ENCODE measurements around the gene WDR35.

DNA sequence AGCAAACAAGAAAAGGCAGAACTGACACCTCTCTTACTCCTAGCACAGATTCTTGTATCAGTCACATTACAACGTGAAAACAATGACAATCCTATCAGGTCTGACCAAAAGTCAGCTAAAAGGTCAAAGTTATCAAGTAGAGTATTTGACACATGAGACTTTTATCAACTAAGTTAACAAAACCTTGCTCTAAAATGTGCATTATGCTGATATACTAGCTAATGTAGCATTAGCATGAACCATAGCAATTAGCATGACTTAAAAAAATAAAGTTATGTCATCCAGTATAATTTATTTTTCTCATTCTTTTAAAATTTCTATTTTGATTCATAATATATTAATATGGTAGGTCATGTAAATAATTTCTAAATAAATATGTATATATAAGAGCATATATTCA lies 46.7 kb downstream of the WDR35 start:
- no peak for TF ChIP-seq RELA (CRISPR knock-in tag; IDR thresholded peaks at IDR 0.05; ENCODE audit: borderline replicate concordance)
- TF ChIP-seq USF2 (CRISPR knock-in tag; IDR thresholded peaks at IDR 0.05), result no peak
- TF ChIP-seq, protein P1, sequence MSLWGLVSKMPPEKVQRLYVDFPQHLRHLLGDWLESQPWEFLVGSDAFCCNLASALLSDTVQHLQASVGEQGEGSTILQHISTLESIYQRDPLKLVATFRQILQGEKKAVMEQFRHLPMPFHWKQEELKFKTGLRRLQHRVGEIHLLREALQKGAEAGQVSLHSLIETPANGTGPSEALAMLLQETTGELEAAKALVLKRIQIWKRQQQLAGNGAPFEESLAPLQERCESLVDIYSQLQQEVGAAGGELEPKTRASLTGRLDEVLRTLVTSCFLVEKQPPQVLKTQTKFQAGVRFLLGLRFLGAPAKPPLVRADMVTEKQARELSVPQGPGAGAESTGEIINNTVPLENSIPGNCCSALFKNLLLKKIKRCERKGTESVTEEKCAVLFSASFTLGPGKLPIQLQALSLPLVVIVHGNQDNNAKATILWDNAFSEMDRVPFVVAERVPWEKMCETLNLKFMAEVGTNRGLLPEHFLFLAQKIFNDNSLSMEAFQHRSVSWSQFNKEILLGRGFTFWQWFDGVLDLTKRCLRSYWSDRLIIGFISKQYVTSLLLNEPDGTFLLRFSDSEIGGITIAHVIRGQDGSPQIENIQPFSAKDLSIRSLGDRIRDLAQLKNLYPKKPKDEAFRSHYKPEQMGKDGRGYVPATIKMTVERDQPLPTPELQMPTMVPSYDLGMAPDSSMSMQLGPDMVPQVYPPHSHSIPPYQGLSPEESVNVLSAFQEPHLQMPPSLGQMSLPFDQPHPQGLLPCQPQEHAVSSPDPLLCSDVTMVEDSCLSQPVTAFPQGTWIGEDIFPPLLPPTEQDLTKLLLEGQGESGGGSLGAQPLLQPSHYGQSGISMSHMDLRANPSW (CRISPR knock-in tag; conservative IDR thresholded peaks at IDR 0.05; ENCODE audit: low read depth), result no peak
- TF ChIP-seq ZNF317 (CRISPR knock-in tag; IDR thresholded peaks at IDR 0.05; ENCODE audit: borderline replicate concordance, low read depth), result no peak
- TF ChIP-seq, protein P2, sequence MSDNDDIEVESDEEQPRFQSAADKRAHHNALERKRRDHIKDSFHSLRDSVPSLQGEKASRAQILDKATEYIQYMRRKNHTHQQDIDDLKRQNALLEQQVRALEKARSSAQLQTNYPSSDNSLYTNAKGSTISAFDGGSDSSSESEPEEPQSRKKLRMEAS (CRISPR knock-in tag; IDR thresholded peaks at IDR 0.05), result no peak
- TF ChIP-seq ZNF416 (CRISPR knock-in tag; IDR thresholded peaks at IDR 0.05), result no peak
- TF ChIP-seq, protein P3, sequence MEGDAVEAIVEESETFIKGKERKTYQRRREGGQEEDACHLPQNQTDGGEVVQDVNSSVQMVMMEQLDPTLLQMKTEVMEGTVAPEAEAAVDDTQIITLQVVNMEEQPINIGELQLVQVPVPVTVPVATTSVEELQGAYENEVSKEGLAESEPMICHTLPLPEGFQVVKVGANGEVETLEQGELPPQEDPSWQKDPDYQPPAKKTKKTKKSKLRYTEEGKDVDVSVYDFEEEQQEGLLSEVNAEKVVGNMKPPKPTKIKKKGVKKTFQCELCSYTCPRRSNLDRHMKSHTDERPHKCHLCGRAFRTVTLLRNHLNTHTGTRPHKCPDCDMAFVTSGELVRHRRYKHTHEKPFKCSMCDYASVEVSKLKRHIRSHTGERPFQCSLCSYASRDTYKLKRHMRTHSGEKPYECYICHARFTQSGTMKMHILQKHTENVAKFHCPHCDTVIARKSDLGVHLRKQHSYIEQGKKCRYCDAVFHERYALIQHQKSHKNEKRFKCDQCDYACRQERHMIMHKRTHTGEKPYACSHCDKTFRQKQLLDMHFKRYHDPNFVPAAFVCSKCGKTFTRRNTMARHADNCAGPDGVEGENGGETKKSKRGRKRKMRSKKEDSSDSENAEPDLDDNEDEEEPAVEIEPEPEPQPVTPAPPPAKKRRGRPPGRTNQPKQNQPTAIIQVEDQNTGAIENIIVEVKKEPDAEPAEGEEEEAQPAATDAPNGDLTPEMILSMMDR (IDR thresholded peaks at IDR 0.05), result no peak
- no peak for TF ChIP-seq ZNF138 (CRISPR knock-in tag; conservative IDR thresholded peaks at IDR 0.05)
- TF ChIP-seq, protein P4, sequence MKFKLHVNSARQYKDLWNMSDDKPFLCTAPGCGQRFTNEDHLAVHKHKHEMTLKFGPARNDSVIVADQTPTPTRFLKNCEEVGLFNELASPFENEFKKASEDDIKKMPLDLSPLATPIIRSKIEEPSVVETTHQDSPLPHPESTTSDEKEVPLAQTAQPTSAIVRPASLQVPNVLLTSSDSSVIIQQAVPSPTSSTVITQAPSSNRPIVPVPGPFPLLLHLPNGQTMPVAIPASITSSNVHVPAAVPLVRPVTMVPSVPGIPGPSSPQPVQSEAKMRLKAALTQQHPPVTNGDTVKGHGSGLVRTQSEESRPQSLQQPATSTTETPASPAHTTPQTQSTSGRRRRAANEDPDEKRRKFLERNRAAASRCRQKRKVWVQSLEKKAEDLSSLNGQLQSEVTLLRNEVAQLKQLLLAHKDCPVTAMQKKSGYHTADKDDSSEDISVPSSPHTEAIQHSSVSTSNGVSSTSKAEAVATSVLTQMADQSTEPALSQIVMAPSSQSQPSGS (CRISPR knock-in tag; IDR thresholded peaks at IDR 0.05; ENCODE audit: borderline replicate concordance, low read depth), result no peak
- no peak for TF ChIP-seq ZNF263 (CRISPR knock-in tag; IDR thresholded peaks at IDR 0.05; ENCODE audit: low read depth)
- no peak for TF ChIP-seq NR1H2 (CRISPR knock-in tag; IDR thresholded peaks at IDR 0.05)
- TF ChIP-seq NR2C2 (CRISPR knock-in tag; IDR thresholded peaks at IDR 0.05), result no peak
- TF ChIP-seq JUN (CRISPR knock-in tag; IDR thresholded peaks at IDR 0.05), result no peak
